H1 (cell line): Measurements from ENCODE around the gene COL4A2. TPM values are rescaled to one million over a fixed set of nuclear protein-coding genes. Genes with fewer than 3 reads are reported as not detected.
"Not testable (repeated sequence)": the region's sequence is repeated elsewhere in the genome, so short reads cannot be mapped to it uniquely, and the experiment has no call there.

Experiments used
- CTCF ChIA-PET: fragments of 300-600 bp; sonication (Branson Sonifier 250); formaldehyde crosslinking; loops from one replicate; lab custom pipeline; 2021; ENCODE audit not compliant: partially characterized antibody; lab: Charles Lee
- POLR2A ChIA-PET: fragments of 300-600 bp; sonication (Branson Sonifier 250); formaldehyde crosslinking; loops from one replicate; lab custom pipeline; 2021; ENCODE audit warnings: inconsistent platforms; ENCODE audit not compliant: partially characterized antibody; lab: Charles Lee
- DNase-seq, 2 experiments: peaks; one replicate each; pipeline versions ENCODE4 v3.0.0 to v3.0.0-alpha.2; 2010 to 2022; ENCODE audit warnings: low spot score in 2 of 2, low read depth in 1 of 2, mixed read lengths in 1 of 2
- FAIRE-seq: peaks from 2 replicates; lab custom pipeline; 2011; peaks lifted over from hg19 to GRCh38; lab: Jason Lieb, UNC
- H2AFZ ChIP-seq: 2 replicates; pipeline ENCODE4 v1.8.1; 2012; ENCODE audit warnings: low read length, inconsistent platforms
- H2AK5ac ChIP-seq: 2 replicates; pipeline ENCODE4 v1.6.1; 2013; ENCODE audit warnings: low read depth, low read length
- H2BK120ac ChIP-seq: replicated peaks from 2 replicates; pipeline ENCODE3; 2013; ENCODE audit warnings: low read depth, low read length, inconsistent platforms
- H2BK12ac ChIP-seq: 2 replicates; pipeline ENCODE4 v1.6.1; 2013; ENCODE audit warnings: low read depth, low read length
- H2BK15ac ChIP-seq: 2 replicates; pipeline ENCODE4 v1.6.1; 2013; ENCODE audit warnings: low read length
- H2BK20ac ChIP-seq: 2 replicates; pipeline ENCODE4 v1.6.1; 2013; ENCODE audit warnings: low read length
- H2BK5ac ChIP-seq: 2 replicates; pipeline ENCODE4 v1.6.1; 2013; ENCODE audit warnings: low read depth, low read length
- H3K14ac ChIP-seq: 2 replicates; pipeline ENCODE4 v1.6.1; 2013; ENCODE audit warnings: inconsistent platforms; ENCODE audit not compliant: insufficient read length
- H3K18ac ChIP-seq: 2 replicates; pipeline ENCODE4 v1.6.1; 2013; ENCODE audit warnings: low read length; ENCODE audit errors: extremely low read depth
- H3K23ac ChIP-seq: 2 replicates; pipeline ENCODE4 v1.6.1; 2013; ENCODE audit warnings: inconsistent platforms; ENCODE audit not compliant: insufficient read length
- H3K23me2 ChIP-seq: 2 replicates; pipeline ENCODE4 v1.6.1; 2013; ENCODE audit warnings: low read depth, low read length
- H3K27ac ChIP-seq: 2 replicates; pipeline ENCODE4 v1.6.1; 2011; ENCODE audit warnings: low read depth, low read length, inconsistent platforms
- H3K27me3 ChIP-seq, 4 experiments: replicated peaks in 1 of 4; 1 replicate in 1 of 4; 2 replicates in 3 of 4; pipeline versions ENCODE4 v1.6.1 to v1.8.1; 2011 to 2013; ENCODE audit warnings: low read length in 3 of 4, mild to moderate bottlenecking in 3 of 4, inconsistent platforms in 2 of 4, mixed read lengths in 2 of 4, moderate library complexity in 1 of 4; ENCODE audit not compliant: control insufficient read depth in 3 of 4, insufficient read depth in 3 of 4; ENCODE audit errors: extremely low read depth in 1 of 4
- H3K36me3 ChIP-seq, 4 experiments: 2 replicates each; pipeline versions ENCODE4 v1.6.1 to v1.8.1; 2011 to 2013; ENCODE audit warnings: mild to moderate bottlenecking in 4 of 4, low read length in 3 of 4, moderate library complexity in 2 of 4, control low read depth in 1 of 4, inconsistent platforms in 1 of 4; ENCODE audit not compliant: insufficient read depth in 4 of 4, control insufficient read depth in 2 of 4
- H3K4ac ChIP-seq: replicated peaks from 2 replicates; pipeline ENCODE3; 2013; ENCODE audit warnings: low read length, low read depth, mixed read lengths, inconsistent platforms; ENCODE audit not compliant: insufficient read length
- H3K4me1 ChIP-seq, 4 experiments: replicated peaks in 1 of 4; 1 replicate in 1 of 4; 2 replicates in 3 of 4; pipeline versions ENCODE4 v1.6.1 to v1.8.1; 2011 to 2013; ENCODE audit warnings: low read length in 3 of 4, inconsistent platforms in 2 of 4, mixed read lengths in 1 of 4; ENCODE audit not compliant: insufficient read depth in 4 of 4, control insufficient read depth in 3 of 4
- H3K4me2 ChIP-seq, 2 experiments: 2 replicates each; pipeline versions ENCODE4 v1.6.1 to v1.8.1; 2011 to 2013; ENCODE audit warnings: low read depth in 2 of 2, low read length in 2 of 2, control low read depth in 1 of 2, inconsistent platforms in 1 of 2, mild to moderate bottlenecking in 1 of 2; ENCODE audit not compliant: insufficient read depth in 1 of 2
- H3K4me3 ChIP-seq, 4 experiments: fragments of 200-600, 300-600 bp in 1 of 4; sonication (generic), shearing (Covaris generic), sonication (Bioruptor Twin) in 1 of 4; 2 replicates each; pipeline versions ENCODE4 v1.5.1 to v1.8.1; 2011 to 2016; ENCODE audit warnings: low read length in 4 of 4, low read depth in 3 of 4, control low read depth in 2 of 4, inconsistent platforms in 2 of 4, mild to moderate bottlenecking in 2 of 4, mixed read lengths in 1 of 4, moderate library complexity in 1 of 4; ENCODE audit not compliant: insufficient read depth in 2 of 4; ENCODE audit errors: extremely low read depth in 1 of 4
- H3K56ac ChIP-seq: replicated peaks from 2 replicates; pipeline ENCODE3; 2013; ENCODE audit warnings: low read depth, mild to moderate bottlenecking, mixed read lengths, low read length, inconsistent platforms; ENCODE audit not compliant: insufficient read length
- H3K79me1 ChIP-seq: 2 replicates; pipeline ENCODE4 v1.6.1; 2013; ENCODE audit warnings: low read depth, low read length, control low read depth
- H3K79me2 ChIP-seq, 2 experiments: 2 replicates each; pipeline versions ENCODE4 v1.6.1 to v1.8.1; 2012 to 2013; ENCODE audit warnings: low read length in 2 of 2, mild to moderate bottlenecking in 2 of 2, inconsistent platforms in 1 of 2; ENCODE audit not compliant: insufficient read depth in 2 of 2, control insufficient read depth in 1 of 2
- H3K9ac ChIP-seq, 4 experiments: replicated peaks in 1 of 4; 1 replicate in 1 of 4; 2 replicates in 3 of 4; pipeline versions ENCODE4 v1.6.1 to v1.8.1; 2011 to 2013; ENCODE audit warnings: low read depth in 3 of 4, low read length in 3 of 4, control low read depth in 2 of 4, mild to moderate bottlenecking in 2 of 4, moderate library complexity in 2 of 4, inconsistent platforms in 1 of 4; ENCODE audit errors: extremely low read depth in 1 of 4
- H3K9me3 ChIP-seq, 2 experiments: 2 replicates each; pipeline versions ENCODE4 v1.6.1 to v1.8.1; 2012 to 2013; ENCODE audit warnings: mild to moderate bottlenecking in 2 of 2, moderate library complexity in 2 of 2, control low read depth in 1 of 2, inconsistent platforms in 1 of 2, low read depth in 1 of 2, low read length in 1 of 2, mixed read lengths in 1 of 2; ENCODE audit not compliant: insufficient read depth in 2 of 2
- H4K20me1 ChIP-seq, 2 experiments: replicated peaks in 1 of 2; 2 replicates each; pipeline versions ENCODE3 to v1.8.1; 2011 to 2013; ENCODE audit warnings: inconsistent platforms in 2 of 2, low read length in 2 of 2, mild to moderate bottlenecking in 1 of 2; ENCODE audit not compliant: insufficient read depth in 2 of 2, control insufficient read depth in 1 of 2
- H4K5ac ChIP-seq: 2 replicates; pipeline ENCODE4 v1.6.1; 2013; ENCODE audit warnings: low read length, low read depth, mixed read lengths, inconsistent platforms; ENCODE audit not compliant: insufficient read length
- H4K8ac ChIP-seq: 2 replicates; pipeline ENCODE4 v1.8.0; 2013; ENCODE audit warnings: mild to moderate bottlenecking, moderate library complexity, low read length, inconsistent platforms; ENCODE audit not compliant: insufficient read depth; ENCODE audit errors: extremely low read depth
- H4K91ac ChIP-seq: replicated peaks from 2 replicates; pipeline ENCODE3; 2013; ENCODE audit warnings: low read length, mixed read lengths, inconsistent platforms; ENCODE audit not compliant: insufficient read length
- WGBS, 2 experiments: shearing (Covaris generic) in 1 of 2; methylation state at CpG; one replicate each; pipeline versions ENCODE4 v1.1.6 to v1.1.7; 2013 to 2015; ENCODE audit warnings: low lambda C conversion rate in 2 of 2, mixed read lengths in 2 of 2, inconsistent platforms in 1 of 2, low coverage in 1 of 2, missing lambda C conversion rate in 1 of 2; ENCODE audit not compliant: insufficient replicate concordance in 2 of 2, insufficient coverage in 1 of 2, insufficient read length in 1 of 2; ENCODE audit errors: extremely low coverage in 1 of 2, missing lambda C conversion rate in 1 of 2; 5-methylcytosine and 5-hydroxymethylcytosine counted together
- polyA plus RNA-seq, 7 experiments: library from polyadenylated mRNA; depleted of rRNA in 3 of 7; stranded (reverse) in 5 of 7; unstranded in 2 of 7; fragments of >200 nt in 5 of 7; fragments of 200-250 nt in 2 of 7; gene quantifications; 1 replicate in 5 of 7; 2 replicates in 1 of 7; 4 replicates in 1 of 7; pipeline versions ENCODE4 v1.2.1 to v1.2.3, GENCODE V29; 2011 to 2013; ENCODE audit warnings: missing spikeins in 2 of 7, mixed read lengths in 2 of 7
- total RNA-seq: library from RNA; stranded (reverse); fragmentation: NEBNext Ultra II Directional; extraction: Animal tissue kit (Norgen Biotek cat#: 25700); gene quantifications from 2 replicates; pipeline ENCODE4 v1.2.1, GENCODE V29; 2021

Gene COL4A2
- total and polyA plus RNA-seq, 2 of the 8 experiments (the other 6 are each of a cell fraction or from before 2014, with no cell fraction given) = 80.4 to 87.3 TPM

- H4K5ac ChIP-seq, H3K27ac ChIP-seq, H2BK20ac ChIP-seq, H3K4me3 ChIP-seq, H3K79me1 ChIP-seq, H4K91ac ChIP-seq, H3K18ac ChIP-seq, DNase-seq, H3K4ac ChIP-seq, H3K4me2 ChIP-seq, H2BK120ac ChIP-seq, H3K23me2 ChIP-seq, H3K27me3 ChIP-seq, H3K9me3 ChIP-seq, FAIRE-seq, H3K9ac ChIP-seq, H2BK5ac ChIP-seq, H3K56ac ChIP-seq, H3K79me2 ChIP-seq, H3K4me1 ChIP-seq, H3K14ac ChIP-seq, H2AFZ ChIP-seq, H2BK12ac ChIP-seq, H3K23ac ChIP-seq, H3K36me3 ChIP-seq, H4K8ac ChIP-seq, H2AK5ac ChIP-seq, H2BK15ac ChIP-seq, H4K20me1 ChIP-seq: not testable (repeated sequence)
- ChIA-PET POLR2A (interaction anchor here (1.1 kb wide), 1 partner anchor 9 kb away, joined by 3 read pairs; no protein-coding TSS in a partner anchor), CTCF (interaction anchor here (0.6 kb wide), 1 partner anchor 43 kb away, joined by 3 read pairs; no protein-coding TSS in a partner anchor)
- WGBS, 2 experiments = 90% methylated on average over 11 of the region's 11 CpGs; no CpG with 5 or more reads in 1 of the 2 experiments
Observed at GRCh38 chr13:110453091-110453490, 146.0 kb downstream of the COL4A2 start.
